GM13976 (cell line): ENCODE results near the gene MEPCE.

Source experiments
- DNase-seq: peaks from one replicate; pipeline ENCODE4 v3.0.0; 2012; ENCODE audit warnings: low spot score
- in situ Hi-C: fragments of 300-500 bp; cut with MboI; formaldehyde crosslinking; loops from one replicate; pipeline ENCODE4 v1.12.0; 2022; ENCODE audit warnings: low sequenced_read_pairs, mixed read lengths, inconsistent platforms; ENCODE audit not compliant: unreplicated experiment
- TF ChIP-seq, protein P1 (sequence below): IDR thresholded peaks from 2 replicates; pipeline ENCODE4 v1.5.1; 2012; ENCODE audit warnings: borderline replicate concordance, mild to moderate bottlenecking; ENCODE audit not compliant: insufficient read depth; ENCODE audit errors: extremely low read depth, missing control alignments, control extremely low read depth

Gene MEPCE

DNA sequence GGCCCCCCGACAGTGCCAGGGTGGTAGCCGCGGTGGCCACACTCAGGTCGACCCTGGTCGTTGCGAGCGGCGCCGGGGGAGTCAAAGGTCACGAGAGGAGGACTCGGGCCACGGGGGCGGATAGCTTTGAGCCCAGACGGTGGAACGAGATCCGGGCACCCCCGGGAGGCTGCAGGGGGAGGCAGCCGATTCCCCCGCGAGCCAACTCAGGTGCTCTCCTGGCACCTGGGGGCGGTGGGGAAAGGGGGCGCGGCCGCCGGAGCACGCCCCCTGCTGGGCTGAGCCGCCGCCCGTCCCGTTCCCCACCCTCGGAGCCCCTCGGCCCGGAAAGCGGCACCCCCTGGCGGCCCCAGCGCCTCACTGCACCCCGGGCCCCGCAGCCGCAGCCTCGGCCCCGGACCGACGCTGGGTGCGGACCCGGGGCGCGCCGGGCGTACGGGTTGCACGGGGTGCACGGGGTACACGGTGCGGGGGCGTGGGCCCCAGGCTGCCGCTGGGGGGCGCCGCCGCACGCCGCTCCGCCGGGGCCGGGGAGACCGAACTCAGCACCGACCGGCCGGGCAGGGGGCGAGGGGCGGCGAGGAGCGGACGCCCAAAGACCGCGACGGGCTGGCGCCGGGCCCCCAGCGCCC, 53.6 kb downstream of the MEPCE start:
- in situ Hi-C loops, result no loop called here
- DNase-seq, result peak; percentile 91
- TF ChIP-seq, protein P1, sequence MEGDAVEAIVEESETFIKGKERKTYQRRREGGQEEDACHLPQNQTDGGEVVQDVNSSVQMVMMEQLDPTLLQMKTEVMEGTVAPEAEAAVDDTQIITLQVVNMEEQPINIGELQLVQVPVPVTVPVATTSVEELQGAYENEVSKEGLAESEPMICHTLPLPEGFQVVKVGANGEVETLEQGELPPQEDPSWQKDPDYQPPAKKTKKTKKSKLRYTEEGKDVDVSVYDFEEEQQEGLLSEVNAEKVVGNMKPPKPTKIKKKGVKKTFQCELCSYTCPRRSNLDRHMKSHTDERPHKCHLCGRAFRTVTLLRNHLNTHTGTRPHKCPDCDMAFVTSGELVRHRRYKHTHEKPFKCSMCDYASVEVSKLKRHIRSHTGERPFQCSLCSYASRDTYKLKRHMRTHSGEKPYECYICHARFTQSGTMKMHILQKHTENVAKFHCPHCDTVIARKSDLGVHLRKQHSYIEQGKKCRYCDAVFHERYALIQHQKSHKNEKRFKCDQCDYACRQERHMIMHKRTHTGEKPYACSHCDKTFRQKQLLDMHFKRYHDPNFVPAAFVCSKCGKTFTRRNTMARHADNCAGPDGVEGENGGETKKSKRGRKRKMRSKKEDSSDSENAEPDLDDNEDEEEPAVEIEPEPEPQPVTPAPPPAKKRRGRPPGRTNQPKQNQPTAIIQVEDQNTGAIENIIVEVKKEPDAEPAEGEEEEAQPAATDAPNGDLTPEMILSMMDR, result peak; percentile 92
